OCI-LY3 (cell line): ENCODE results near the gene FARP1.

Source experiments
- EZH2phosphoT487 ChIP-seq: fragments of 200-600 bp; shearing (Covaris generic); IDR thresholded peaks from 2 replicates; pipeline ENCODE4 v1.6.1; 2018; ENCODE audit warnings: antibody characterized with exemption, mixed run types, low read depth
- TF ChIP-seq, protein P1 (sequence below): fragments of 200-600, 300-600 bp; sonication (generic); IDR thresholded peaks from 2 replicates; pipeline ENCODE4 v1.5.1; 2014; ENCODE audit warnings: antibody characterized with exemption, low read length, low read depth

DNA sequence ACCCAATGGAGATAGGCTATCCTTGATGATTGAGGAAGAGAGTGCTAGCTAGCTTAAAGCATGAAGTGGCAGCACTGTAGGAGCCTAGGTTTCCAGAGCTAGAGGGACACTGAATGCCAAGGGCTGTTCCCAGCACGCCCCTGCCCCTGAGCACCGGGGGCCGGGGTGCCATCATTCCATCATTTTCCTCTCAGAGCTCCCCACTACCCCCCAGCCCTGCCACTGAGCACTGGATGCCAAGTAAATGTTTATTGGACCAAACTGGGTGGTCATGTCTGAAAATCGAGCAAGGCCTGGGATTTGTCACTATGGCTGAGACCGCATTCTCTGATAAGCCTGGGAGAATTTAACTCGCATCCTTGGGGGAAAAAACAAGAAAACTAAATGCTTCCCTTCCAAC, 291.2 kb downstream of the FARP1 start:
- TF ChIP-seq, protein P1, sequence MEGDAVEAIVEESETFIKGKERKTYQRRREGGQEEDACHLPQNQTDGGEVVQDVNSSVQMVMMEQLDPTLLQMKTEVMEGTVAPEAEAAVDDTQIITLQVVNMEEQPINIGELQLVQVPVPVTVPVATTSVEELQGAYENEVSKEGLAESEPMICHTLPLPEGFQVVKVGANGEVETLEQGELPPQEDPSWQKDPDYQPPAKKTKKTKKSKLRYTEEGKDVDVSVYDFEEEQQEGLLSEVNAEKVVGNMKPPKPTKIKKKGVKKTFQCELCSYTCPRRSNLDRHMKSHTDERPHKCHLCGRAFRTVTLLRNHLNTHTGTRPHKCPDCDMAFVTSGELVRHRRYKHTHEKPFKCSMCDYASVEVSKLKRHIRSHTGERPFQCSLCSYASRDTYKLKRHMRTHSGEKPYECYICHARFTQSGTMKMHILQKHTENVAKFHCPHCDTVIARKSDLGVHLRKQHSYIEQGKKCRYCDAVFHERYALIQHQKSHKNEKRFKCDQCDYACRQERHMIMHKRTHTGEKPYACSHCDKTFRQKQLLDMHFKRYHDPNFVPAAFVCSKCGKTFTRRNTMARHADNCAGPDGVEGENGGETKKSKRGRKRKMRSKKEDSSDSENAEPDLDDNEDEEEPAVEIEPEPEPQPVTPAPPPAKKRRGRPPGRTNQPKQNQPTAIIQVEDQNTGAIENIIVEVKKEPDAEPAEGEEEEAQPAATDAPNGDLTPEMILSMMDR = no peak
- no peak for TF ChIP-seq EZH2phosphoT487
